Epithelial cell of prostate (primary cell): ENCODE data around the gene PDGFRB.

Source experiments
- DNase-seq: peaks from one replicate; pipeline ENCODE4 v3.0.0-alpha.2; 2011; ENCODE audit warnings: low read depth, low spot score
- H3K27ac ChIP-seq: fragments of 450-650 bp; 2 replicates; pipeline ENCODE4 v1.5.1; 2017; ENCODE audit warnings: mild to moderate bottlenecking

PDGFRB gene

GRCh38 chr5:150077060-150077459 lies 78.6 kb downstream of the PDGFRB start:
- no peak for DNase-seq
- H3K27ac ChIP-seq = no peak overlapping the region

- no peak for DNase-seq
- no peak overlapping the region for H3K27ac ChIP-seq
These were observed 79.8 kb downstream of the PDGFRB start for GRCh38 chr5:150075806-150076205.

- H3K27ac ChIP-seq = no peak overlapping the region
- no peak for DNase-seq
These were observed 80.4 kb downstream of the PDGFRB start for GRCh38 chr5:150075233-150075632.

GRCh38 chr5:150073677-150074076 lies 82.0 kb downstream of the PDGFRB start:
- no peak overlapping the region for H3K27ac ChIP-seq

GRCh38 chr5:150073086-150073625 lies 82.5 kb downstream of the PDGFRB start:
- no peak overlapping the region for H3K27ac ChIP-seq
- DNase-seq = no peak

More at GRCh38 chr5:150073677-150074076, 82.0 kb downstream of the PDGFRB start:
- no peak for DNase-seq

- DNase-seq = no peak
- H3K27ac ChIP-seq = no peak overlapping the region
These were observed 84.8 kb downstream of the PDGFRB start for GRCh38 chr5:150070821-150071220.

- DNase-seq = no peak
- H3K27ac ChIP-seq = no peak overlapping the region
These were observed 85.7 kb downstream of the PDGFRB start for GRCh38 chr5:150069672-150070627.

- H3K27ac ChIP-seq = no peak overlapping the region
- no peak for DNase-seq
These were observed 86.5 kb downstream of the PDGFRB start for GRCh38 chr5:150068961-150069645.

GRCh38 chr5:150068472-150068871 lies 87.2 kb downstream of the PDGFRB start:
- DNase-seq = no peak
- H3K27ac ChIP-seq = no peak overlapping the region

- DNase-seq = no peak
- no peak overlapping the region for H3K27ac ChIP-seq
These were observed 87.6 kb downstream of the PDGFRB start for GRCh38 chr5:150068071-150068470.

- no peak for DNase-seq
- H3K27ac ChIP-seq = no peak overlapping the region
These were observed 88.2 kb downstream of the PDGFRB start for GRCh38 chr5:150067405-150067960.

- no peak overlapping the region for H3K27ac ChIP-seq
- DNase-seq = no peak
These were observed 88.7 kb downstream of the PDGFRB start for GRCh38 chr5:150066901-150067396.

GRCh38 chr5:150066436-150066835 lies 89.2 kb downstream of the PDGFRB start:
- H3K27ac ChIP-seq = no peak overlapping the region
- no peak for DNase-seq

- H3K27ac ChIP-seq = no peak overlapping the region
- DNase-seq = no peak
These were observed 89.8 kb downstream of the PDGFRB start for GRCh38 chr5:150065886-150066285.

- H3K27ac ChIP-seq = no peak overlapping the region
- no peak for DNase-seq
These were observed 90.3 kb downstream of the PDGFRB start for GRCh38 chr5:150065346-150065745.

- H3K27ac ChIP-seq = no peak overlapping the region
- DNase-seq = no peak
These were observed 90.9 kb downstream of the PDGFRB start for GRCh38 chr5:150064681-150065220.
